Endothelial cell of umbilical vein (primary cell): ENCODE results near the gene CBLIF. TPM values are rescaled to one million over a fixed set of nuclear protein-coding genes. Genes with fewer than 3 reads are reported as not detected.

Source experiments
- BruUV-seq: library from RNA; stranded (reverse); fragments of 400-500 nt; replicated peaks from 2 replicates; lab custom pipeline; 2021; lab: Mats Ljungman, UMichigan
- CTCF ChIA-PET: fragments of 300-600, 350-600 bp; sonication (Branson Sonifier 250); formaldehyde crosslinking; loops from one replicate; lab custom pipeline; 2021; ENCODE audit warnings: antibody characterized with exemption, inconsistent platforms; lab: Charles Lee
- POLR2A ChIA-PET: fragments of 300-600, 350-600 bp; sonication (Branson Sonifier 250); formaldehyde crosslinking; loops from one replicate; lab custom pipeline; 2021; ENCODE audit warnings: antibody characterized with exemption, inconsistent platforms; lab: Charles Lee
- DNase-seq: peaks from one replicate; pipeline ENCODE4 v3.0.0-alpha.2; 2011; ENCODE audit warnings: low read depth, low spot score
- FAIRE-seq: peaks from 2 replicates; lab custom pipeline; 2011; peaks lifted over from hg19 to GRCh38; lab: Jason Lieb, UNC
- H2AFZ ChIP-seq: 2 replicates; pipeline ENCODE4 v1.6.0; 2012; ENCODE audit warnings: low read depth, low read length, control low read depth, inconsistent platforms
- H3K27ac ChIP-seq: 2 replicates; pipeline ENCODE4 v1.5.1; 2011; ENCODE audit warnings: low read depth, mild to moderate bottlenecking, control low read depth, low read length, moderate library complexity; ENCODE audit not compliant: insufficient read depth
- H3K27me3 ChIP-seq, 2 experiments: 2 replicates each; pipeline versions ENCODE4 v1.6.0 to v1.6.1; 2011; ENCODE audit warnings: low read length in 2 of 2, mixed read lengths in 1 of 2; ENCODE audit not compliant: control insufficient read depth in 2 of 2, insufficient read depth in 2 of 2
- H3K36me3 ChIP-seq, 2 experiments: 2 replicates in 1 of 2; 3 replicates in 1 of 2; pipeline ENCODE4 v1.5.1; 2011; ENCODE audit warnings: low read length in 2 of 2, mild to moderate bottlenecking in 1 of 2, moderate library complexity in 1 of 2; ENCODE audit not compliant: control insufficient read depth in 2 of 2, insufficient read depth in 2 of 2; ENCODE audit errors: extremely low read depth in 1 of 2
- H3K4me1 ChIP-seq: 3 replicates; pipeline ENCODE4 v1.5.1; 2011; ENCODE audit warnings: mild to moderate bottlenecking, low read length; ENCODE audit not compliant: control insufficient read depth, insufficient read depth; ENCODE audit errors: extremely low read depth
- H3K4me2 ChIP-seq: 2 replicates; pipeline ENCODE4 v1.6.1; 2011; ENCODE audit warnings: low read length, control low read depth, mixed read lengths; ENCODE audit not compliant: insufficient read depth
- H3K4me3 ChIP-seq, 3 experiments: fragments of 200-600 bp in 1 of 3; sonication (generic), shearing (Covaris generic) in 1 of 3; replicated peaks in 1 of 3; 2 replicates each; pipeline ENCODE4 v1.5.1; 2011 to 2016; ENCODE audit warnings: control low read depth in 3 of 3, low read length in 3 of 3, mild to moderate bottlenecking in 2 of 3, inconsistent platforms in 1 of 3, low read depth in 1 of 3, moderate library complexity in 1 of 3; ENCODE audit not compliant: insufficient read depth in 1 of 3
- H3K79me2 ChIP-seq: 2 replicates; pipeline ENCODE4 v1.6.0; 2012; ENCODE audit warnings: low read length, inconsistent platforms; ENCODE audit not compliant: control insufficient read depth, insufficient read depth
- H3K9ac ChIP-seq: replicated peaks from 2 replicates; pipeline ENCODE3; 2011; ENCODE audit warnings: low read length, control low read depth; ENCODE audit not compliant: insufficient read depth; ENCODE audit errors: extremely low read depth
- H3K9me1 ChIP-seq: replicated peaks from 3 replicates; pipeline ENCODE4 v1.6.0; 2011; ENCODE audit warnings: mild to moderate bottlenecking, low read length; ENCODE audit not compliant: control insufficient read depth, insufficient read depth; ENCODE audit errors: extremely low read depth
- H3K9me3 ChIP-seq: replicated peaks from 2 replicates; pipeline ENCODE4 v1.5.1; 2012; ENCODE audit warnings: low read length, inconsistent platforms; ENCODE audit not compliant: control insufficient read depth, insufficient read depth
- H4K20me1 ChIP-seq: replicated peaks from 2 replicates; pipeline ENCODE3; 2011; ENCODE audit warnings: mild to moderate bottlenecking, low read length; ENCODE audit not compliant: control insufficient read depth, insufficient read depth; ENCODE audit errors: extremely low read depth
- CTCF ChIP-seq, 2 donors: IDR thresholded peaks; 1 replicate in 1 of 2; 2 replicates in 1 of 2; pipeline ENCODE4 v1.5.1; 2011; ENCODE audit warnings: low read length in 2 of 2, mild to moderate bottlenecking in 2 of 2, moderate library complexity in 2 of 2, control low read depth in 1 of 2, inconsistent platforms in 1 of 2, low read depth in 1 of 2; ENCODE audit not compliant: insufficient read depth in 1 of 2; ENCODE audit errors: extremely low read depth in 1 of 2
- EZH2 ChIP-seq: IDR thresholded peaks from 2 replicates; pipeline ENCODE4 v1.6.1; 2012; ENCODE audit warnings: borderline replicate concordance, low read depth, mild to moderate bottlenecking, moderate library complexity, low read length, inconsistent platforms; ENCODE audit not compliant: severe bottlenecking
- FOS ChIP-seq: IDR thresholded peaks from 2 replicates; pipeline ENCODE4 v1.6.1; 2011; ENCODE audit warnings: mild to moderate bottlenecking, low read length, moderate library complexity, borderline replicate concordance; ENCODE audit not compliant: insufficient read depth
- GATA2 ChIP-seq: IDR thresholded peaks from 2 replicates; pipeline ENCODE4 v1.7.0; 2011; ENCODE audit warnings: low read depth, mild to moderate bottlenecking, moderate library complexity, mixed read lengths, low read length; ENCODE audit not compliant: insufficient read length, insufficient read depth
- JUN ChIP-seq: IDR thresholded peaks from 2 replicates; pipeline ENCODE4 v1.6.1; 2011; ENCODE audit warnings: borderline replicate concordance, low read depth; ENCODE audit not compliant: insufficient read length, insufficient read depth
- MAX ChIP-seq: IDR thresholded peaks from 2 replicates; pipeline ENCODE4 v1.6.1; 2011; ENCODE audit not compliant: insufficient read depth, insufficient read length
- MYC ChIP-seq: IDR thresholded peaks from one replicate; pipeline ENCODE4 v1.6.1; 2011; ENCODE audit warnings: mild to moderate bottlenecking, low read depth, low read length
- POLR2A ChIP-seq: IDR thresholded peaks from 2 replicates; pipeline ENCODE4 v1.6.1; 2012; ENCODE audit warnings: low read depth, mild to moderate bottlenecking, control low read depth, low read length
- POLR2AphosphoS5 ChIP-seq: IDR thresholded peaks from 2 replicates; pipeline ENCODE4 v1.6.1; 2012; ENCODE audit warnings: low read depth, mild to moderate bottlenecking, control low read depth, low read length, moderate library complexity; ENCODE audit not compliant: insufficient read depth
- dilution Hi-C: fragments of 300-500 bp; cut with MboI; formaldehyde crosslinking; loops from one replicate; pipeline ENCODE4 v1.15.0; 2019; ENCODE audit warnings: low sequenced_read_pairs; ENCODE audit not compliant: extremely low pct_ligation_motif_present
- intact Hi-C: fragments of 100-400 bp; cut with micrococcal nuclease; formaldehyde crosslinking; loops from one replicate; pipeline ENCODE4 v1.10.0; 2022
- polyA plus RNA-seq, 4 experiments: library from polyadenylated mRNA; depleted of rRNA in 3 of 4; stranded (reverse) in 3 of 4; unstranded in 1 of 4; fragments of >200 nt; gene quantifications; 2 replicates each; pipeline versions ENCODE4 v1.2.1 to v1.2.3, GENCODE V29; 2011 to 2012; ENCODE audit warnings: missing spikeins in 1 of 4
- total RNA-seq: library from RNA; stranded (reverse); gene quantifications from 2 replicates; pipeline ENCODE4 v1.2.3, GENCODE V29; 2021

CBLIF gene
- total and polyA plus RNA-seq, 2 donors (not counting 3 experiments of a cell fraction or from before 2014, with no cell fraction given), result not detected

GRCh38 chr11:59859673-59860072 lies 14.4 kb upstream of the CBLIF start:
- intact Hi-C loops (no loop called here), dilution Hi-C loops (no loop called here)
- DNase-seq (no peak), FAIRE-seq (no peak)
- Histone ChIP-seq H3K9me3 (no peaks in the 10 kb centered on the region), H3K27me3 (no peaks in the 10 kb centered on the region), H4K20me1 (no peaks in the 10 kb centered on the region), H3K4me3 (no peak overlapping the region), H2AFZ (no peak overlapping the region), H3K9me1 (no peaks in the 10 kb centered on the region), H3K9ac (no peak overlapping the region), H3K79me2 (no peaks in the 10 kb centered on the region), H3K4me2 (no peak overlapping the region), H3K4me1 (peaks cover 19% of the 10 kb centered on the region), H3K36me3 (no peaks in the 10 kb centered on the region), H3K27ac (no peak overlapping the region)
- CTCF ChIA-PET, result interaction anchor here (0.7 to 1.3 kb wide), 2 partner anchors 12 to 59 kb away, joined by 4 read pairs; no protein-coding TSS in a partner anchor
- TF ChIP-seq MAX, result no peak
- no peak for TF ChIP-seq POLR2A
- TF ChIP-seq MYC, result no peak
- no peak for TF ChIP-seq EZH2
- no peak for TF ChIP-seq FOS
- TF ChIP-seq CTCF (IDR thresholded peaks at IDR 0.05; ENCODE audit: extremely low read depth in 1 of 2, insufficient read depth in 1 of 2, low read depth in 1 of 2, low read length in 2 of 2), result no peak
- TF ChIP-seq POLR2AphosphoS5, result no peak
- no peak for TF ChIP-seq JUN
- TF ChIP-seq GATA2, result no peak
- no TSS peak for BruUV-seq
- POLR2A ChIA-PET, result no interaction called here
